HEK293 (cell line): ENCODE measurements around the gene PARD3B.

Source experiments
- CTCF ChIA-PET: fragments of 350-600 bp; formaldehyde crosslinking; extraction: SDS; loops from one replicate; lab custom pipeline; 2021; ENCODE audit warnings: antibody characterized with exemption; lab: Yijun Ruan, JAX
- POLR2A ChIA-PET: fragments of 300-600 bp; formaldehyde crosslinking; extraction: SDS; loops from one replicate; lab custom pipeline; 2020; ENCODE audit warnings: antibody characterized with exemption, inconsistent platforms; lab: Yijun Ruan, JAX
- H3K27ac ChIP-seq: fragments of 200-500 bp; sonication (Bioruptor generic); 2 replicates; pipeline ENCODE4 v1.5.1; 2014; ENCODE audit warnings: low read depth, low read length, control low read depth, inconsistent platforms; ENCODE audit errors: extremely low read depth
- H3K36me3 ChIP-seq, 2 experiments: fragments of 200-500 bp in 1 of 2; sonication (Bioruptor generic) in 1 of 2; 1 replicate in 1 of 2; 2 replicates in 1 of 2; pipeline ENCODE4 v1.5.1; 2014 to 2017; ENCODE audit warnings: inconsistent platforms in 2 of 2, low read length in 2 of 2; ENCODE audit not compliant: control insufficient read depth in 2 of 2, insufficient read depth in 1 of 2
- H3K4me1 ChIP-seq: fragments of 200-500 bp; sonication (Bioruptor generic); 2 replicates; pipeline ENCODE4 v1.5.1; 2014; ENCODE audit warnings: mild to moderate bottlenecking, low read length, inconsistent platforms; ENCODE audit not compliant: control insufficient read depth, insufficient read depth
- H3K4me3 ChIP-seq: 2 replicates; pipeline ENCODE4 v1.5.1; 2011; ENCODE audit warnings: low read depth, mild to moderate bottlenecking, control low read depth, low read length, moderate library complexity
- H3K9me3 ChIP-seq: fragments of 200-500 bp; sonication (Bioruptor generic); 2 replicates; pipeline ENCODE4 v1.5.1; 2014; ENCODE audit warnings: low read depth, low read length, inconsistent platforms; ENCODE audit not compliant: control insufficient read depth, insufficient read depth
- BCL11A ChIP-seq: fragments of 450-650 bp; formaldehyde crosslinking; IDR thresholded peaks from 2 replicates; pipeline ENCODE4 v1.5.1; 2016; ENCODE audit warnings: low read depth, missing biosample characterization, missing genetic modification characterization
- KLF8 ChIP-seq: fragments of 450-650 bp; formaldehyde crosslinking; IDR thresholded peaks from 2 replicates; pipeline ENCODE4 v1.5.1; 2016; ENCODE audit warnings: missing biosample characterization, missing genetic modification characterization
- SALL2 ChIP-seq: fragments of 450-650 bp; formaldehyde crosslinking; IDR thresholded peaks from 2 replicates; pipeline ENCODE4 v1.5.0; 2017; ENCODE audit warnings: missing biosample characterization, mild to moderate bottlenecking, missing genetic modification characterization, borderline replicate concordance
- SCRT2 ChIP-seq: fragments of 450-650 bp; formaldehyde crosslinking; IDR thresholded peaks from 2 replicates; pipeline ENCODE4 v1.5.1; 2016; ENCODE audit warnings: missing biosample characterization, missing genetic modification characterization
- SETDB1 ChIP-seq: IDR thresholded peaks from one replicate; pipeline ENCODE4 v1.6.1; 2017; ENCODE audit warnings: mild to moderate bottlenecking, low read length, moderate library complexity, mixed read lengths; ENCODE audit not compliant: insufficient read length
- SP3 ChIP-seq: fragments of 450-650 bp; formaldehyde crosslinking; IDR thresholded peaks from 2 replicates; pipeline ENCODE4 v1.5.1; 2016; ENCODE audit warnings: missing biosample characterization, missing genetic modification characterization
- ZNF112 ChIP-seq: fragments of 450-650 bp; formaldehyde crosslinking; IDR thresholded peaks from 2 replicates; pipeline ENCODE4 v1.5.0; 2017; ENCODE audit warnings: missing biosample characterization, missing genetic modification characterization
- ZNF211 ChIP-seq: fragments of 450-650 bp; formaldehyde crosslinking; IDR thresholded peaks from 2 replicates; pipeline ENCODE4 v1.5.1; 2016; ENCODE audit warnings: low read depth, missing biosample characterization, missing genetic modification characterization
- ZNF391 ChIP-seq: fragments of 450-650 bp; formaldehyde crosslinking; IDR thresholded peaks from 2 replicates; pipeline ENCODE4 v1.5.1; 2016; ENCODE audit warnings: low read depth, missing biosample characterization, missing genetic modification characterization, borderline replicate concordance
- ZNF433 ChIP-seq: fragments of 450-650 bp; formaldehyde crosslinking; IDR thresholded peaks from 2 replicates; pipeline ENCODE4 v1.5.1; 2016; ENCODE audit warnings: missing biosample characterization, missing genetic modification characterization, low read depth
- ZNF501 ChIP-seq: fragments of 450-650 bp; formaldehyde crosslinking; IDR thresholded peaks from 2 replicates; pipeline ENCODE4 v1.5.1; 2016; ENCODE audit warnings: missing biosample characterization, missing genetic modification characterization
- ZNF530 ChIP-seq: fragments of 450-650 bp; formaldehyde crosslinking; IDR thresholded peaks from 2 replicates; pipeline ENCODE4 v1.5.1; 2016; ENCODE audit warnings: low read depth, missing biosample characterization, missing genetic modification characterization
- ZNF548 ChIP-seq: fragments of 450-650 bp; formaldehyde crosslinking; IDR thresholded peaks from 2 replicates; pipeline ENCODE4 v1.5.1; 2016; ENCODE audit warnings: missing biosample characterization, missing genetic modification characterization
- ZNF561 ChIP-seq: fragments of 450-650 bp; IDR thresholded peaks from 2 replicates; pipeline ENCODE4 v1.5.1; 2018; ENCODE audit warnings: missing biosample characterization, missing genetic modification characterization, borderline replicate concordance
- ZNF571 ChIP-seq: fragments of 450-650 bp; formaldehyde crosslinking; IDR thresholded peaks from 2 replicates; pipeline ENCODE4 v1.5.0; 2017; ENCODE audit warnings: missing biosample characterization, missing genetic modification characterization
- ZNF76 ChIP-seq: fragments of 450-650 bp; formaldehyde crosslinking; IDR thresholded peaks from 2 replicates; pipeline ENCODE4; 2016; ENCODE audit warnings: low read depth, missing biosample characterization, missing genetic modification characterization, borderline replicate concordance
- ZSCAN23 ChIP-seq: fragments of 450-650 bp; formaldehyde crosslinking; IDR thresholded peaks from 2 replicates; pipeline ENCODE4 v1.5.1; 2016; ENCODE audit warnings: missing biosample characterization, missing genetic modification characterization
- ZSCAN30 ChIP-seq: fragments of 450-650 bp; IDR thresholded peaks from 2 replicates; pipeline ENCODE4 v1.5.1; 2018; ENCODE audit warnings: missing biosample characterization, mild to moderate bottlenecking, missing genetic modification characterization, moderate library complexity
- ZXDB ChIP-seq: fragments of 450-650 bp; formaldehyde crosslinking; IDR thresholded peaks from 2 replicates; pipeline ENCODE4 v1.5.1; 2016; ENCODE audit warnings: missing biosample characterization, missing genetic modification characterization
- TF ChIP-seq, protein P1 (sequence below): fragments of 450-650 bp; formaldehyde crosslinking; IDR thresholded peaks from 2 replicates; pipeline ENCODE4 v1.5.0; 2017; ENCODE audit warnings: missing biosample characterization, missing genetic modification characterization, borderline replicate concordance
- TF ChIP-seq, protein P2 (sequence below): fragments of 450-650 bp; formaldehyde crosslinking; IDR thresholded peaks from 2 replicates; pipeline ENCODE4 v1.5.1; 2016; ENCODE audit warnings: missing biosample characterization, missing genetic modification characterization
- TF ChIP-seq, protein P3 (sequence below): fragments of 450-650 bp; formaldehyde crosslinking; IDR thresholded peaks from 2 replicates; pipeline ENCODE4 v1.5.1; 2017; ENCODE audit warnings: missing biosample characterization, missing genetic modification characterization
- TF ChIP-seq, protein P4 (sequence below): fragments of 450-650 bp; formaldehyde crosslinking; IDR thresholded peaks from 2 replicates; pipeline ENCODE4 v1.5.1; 2017; ENCODE audit warnings: missing biosample characterization, missing genetic modification characterization

PARD3B gene

DNA sequence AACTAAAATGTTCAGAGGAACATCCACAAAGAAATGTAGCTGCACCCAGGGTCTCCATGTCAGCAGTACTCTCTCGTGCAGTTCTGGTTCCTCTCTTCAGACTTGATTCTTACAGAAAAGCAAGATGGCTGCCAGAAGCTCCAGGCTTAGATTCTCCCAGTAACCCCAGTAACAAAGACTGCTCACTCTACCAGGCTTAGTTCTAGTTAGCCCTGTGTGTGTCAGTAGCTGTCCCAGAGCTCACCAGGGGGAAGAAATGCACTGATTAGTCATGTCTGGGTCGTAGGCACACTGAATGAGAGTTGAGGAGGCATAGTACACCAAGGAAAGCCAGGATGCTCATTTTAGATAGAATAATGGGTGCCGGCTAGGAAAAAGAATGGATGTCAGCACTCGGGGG, 742.0 kb downstream of the PARD3B start:
- Histone ChIP-seq H3K36me3 (no peaks in the 10 kb centered on the region), H3K9me3 (no peaks in the 10 kb centered on the region), H3K4me3 (no peak overlapping the region), H3K4me1 (peaks cover 5% of the 10 kb centered on the region), H3K27ac (no peak overlapping the region)
- POLR2A ChIA-PET: no interaction called here
- TF ChIP-seq SALL2 (tag by site-specific recombination): no peak
- no peak for TF ChIP-seq ZNF561 (tag by site-specific recombination)
- TF ChIP-seq ZNF501 (tag by site-specific recombination): no peak
- TF ChIP-seq ZNF76: no peak
- TF ChIP-seq ZNF391 (tag by site-specific recombination): no peak
- no peak for TF ChIP-seq ZNF548 (tag by site-specific recombination)
- TF ChIP-seq, protein P1, sequence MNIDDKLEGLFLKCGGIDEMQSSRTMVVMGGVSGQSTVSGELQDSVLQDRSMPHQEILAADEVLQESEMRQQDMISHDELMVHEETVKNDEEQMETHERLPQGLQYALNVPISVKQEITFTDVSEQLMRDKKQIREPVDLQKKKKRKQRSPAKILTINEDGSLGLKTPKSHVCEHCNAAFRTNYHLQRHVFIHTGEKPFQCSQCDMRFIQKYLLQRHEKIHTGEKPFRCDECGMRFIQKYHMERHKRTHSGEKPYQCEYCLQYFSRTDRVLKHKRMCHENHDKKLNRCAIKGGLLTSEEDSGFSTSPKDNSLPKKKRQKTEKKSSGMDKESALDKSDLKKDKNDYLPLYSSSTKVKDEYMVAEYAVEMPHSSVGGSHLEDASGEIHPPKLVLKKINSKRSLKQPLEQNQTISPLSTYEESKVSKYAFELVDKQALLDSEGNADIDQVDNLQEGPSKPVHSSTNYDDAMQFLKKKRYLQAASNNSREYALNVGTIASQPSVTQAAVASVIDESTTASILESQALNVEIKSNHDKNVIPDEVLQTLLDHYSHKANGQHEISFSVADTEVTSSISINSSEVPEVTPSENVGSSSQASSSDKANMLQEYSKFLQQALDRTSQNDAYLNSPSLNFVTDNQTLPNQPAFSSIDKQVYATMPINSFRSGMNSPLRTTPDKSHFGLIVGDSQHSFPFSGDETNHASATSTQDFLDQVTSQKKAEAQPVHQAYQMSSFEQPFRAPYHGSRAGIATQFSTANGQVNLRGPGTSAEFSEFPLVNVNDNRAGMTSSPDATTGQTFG (tag by site-specific recombination): no peak
- TF ChIP-seq ZXDB: no peak
- TF ChIP-seq ZNF433 (tag by site-specific recombination): no peak
- no peak for TF ChIP-seq SETDB1
- TF ChIP-seq KLF8 (tag by site-specific recombination): no peak
- no peak for TF ChIP-seq ZSCAN23
- TF ChIP-seq ZNF211 (tag by site-specific recombination): no peak
- TF ChIP-seq, protein P2, sequence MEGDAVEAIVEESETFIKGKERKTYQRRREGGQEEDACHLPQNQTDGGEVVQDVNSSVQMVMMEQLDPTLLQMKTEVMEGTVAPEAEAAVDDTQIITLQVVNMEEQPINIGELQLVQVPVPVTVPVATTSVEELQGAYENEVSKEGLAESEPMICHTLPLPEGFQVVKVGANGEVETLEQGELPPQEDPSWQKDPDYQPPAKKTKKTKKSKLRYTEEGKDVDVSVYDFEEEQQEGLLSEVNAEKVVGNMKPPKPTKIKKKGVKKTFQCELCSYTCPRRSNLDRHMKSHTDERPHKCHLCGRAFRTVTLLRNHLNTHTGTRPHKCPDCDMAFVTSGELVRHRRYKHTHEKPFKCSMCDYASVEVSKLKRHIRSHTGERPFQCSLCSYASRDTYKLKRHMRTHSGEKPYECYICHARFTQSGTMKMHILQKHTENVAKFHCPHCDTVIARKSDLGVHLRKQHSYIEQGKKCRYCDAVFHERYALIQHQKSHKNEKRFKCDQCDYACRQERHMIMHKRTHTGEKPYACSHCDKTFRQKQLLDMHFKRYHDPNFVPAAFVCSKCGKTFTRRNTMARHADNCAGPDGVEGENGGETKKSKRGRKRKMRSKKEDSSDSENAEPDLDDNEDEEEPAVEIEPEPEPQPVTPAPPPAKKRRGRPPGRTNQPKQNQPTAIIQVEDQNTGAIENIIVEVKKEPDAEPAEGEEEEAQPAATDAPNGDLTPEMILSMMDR (tag by site-specific recombination): no peak
- TF ChIP-seq SCRT2 (tag by site-specific recombination): no peak
- TF ChIP-seq, protein P3, sequence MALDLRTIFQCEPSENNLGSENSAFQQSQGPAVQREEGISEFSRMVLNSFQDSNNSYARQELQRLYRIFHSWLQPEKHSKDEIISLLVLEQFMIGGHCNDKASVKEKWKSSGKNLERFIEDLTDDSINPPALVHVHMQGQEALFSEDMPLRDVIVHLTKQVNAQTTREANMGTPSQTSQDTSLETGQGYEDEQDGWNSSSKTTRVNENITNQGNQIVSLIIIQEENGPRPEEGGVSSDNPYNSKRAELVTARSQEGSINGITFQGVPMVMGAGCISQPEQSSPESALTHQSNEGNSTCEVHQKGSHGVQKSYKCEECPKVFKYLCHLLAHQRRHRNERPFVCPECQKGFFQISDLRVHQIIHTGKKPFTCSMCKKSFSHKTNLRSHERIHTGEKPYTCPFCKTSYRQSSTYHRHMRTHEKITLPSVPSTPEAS (tag by site-specific recombination): no peak
- no peak for TF ChIP-seq ZSCAN30 (tag by site-specific recombination)
- TF ChIP-seq, protein P4, sequence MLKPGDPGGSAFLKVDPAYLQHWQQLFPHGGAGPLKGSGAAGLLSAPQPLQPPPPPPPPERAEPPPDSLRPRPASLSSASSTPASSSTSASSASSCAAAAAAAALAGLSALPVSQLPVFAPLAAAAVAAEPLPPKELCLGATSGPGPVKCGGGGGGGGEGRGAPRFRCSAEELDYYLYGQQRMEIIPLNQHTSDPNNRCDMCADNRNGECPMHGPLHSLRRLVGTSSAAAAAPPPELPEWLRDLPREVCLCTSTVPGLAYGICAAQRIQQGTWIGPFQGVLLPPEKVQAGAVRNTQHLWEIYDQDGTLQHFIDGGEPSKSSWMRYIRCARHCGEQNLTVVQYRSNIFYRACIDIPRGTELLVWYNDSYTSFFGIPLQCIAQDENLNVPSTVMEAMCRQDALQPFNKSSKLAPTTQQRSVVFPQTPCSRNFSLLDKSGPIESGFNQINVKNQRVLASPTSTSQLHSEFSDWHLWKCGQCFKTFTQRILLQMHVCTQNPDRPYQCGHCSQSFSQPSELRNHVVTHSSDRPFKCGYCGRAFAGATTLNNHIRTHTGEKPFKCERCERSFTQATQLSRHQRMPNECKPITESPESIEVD (tag by site-specific recombination): no peak
- no peak for TF ChIP-seq ZNF571 (tag by site-specific recombination)
- TF ChIP-seq, all 188 proteins: peak for 0
- CTCF ChIA-PET: no interaction called here

DNA sequence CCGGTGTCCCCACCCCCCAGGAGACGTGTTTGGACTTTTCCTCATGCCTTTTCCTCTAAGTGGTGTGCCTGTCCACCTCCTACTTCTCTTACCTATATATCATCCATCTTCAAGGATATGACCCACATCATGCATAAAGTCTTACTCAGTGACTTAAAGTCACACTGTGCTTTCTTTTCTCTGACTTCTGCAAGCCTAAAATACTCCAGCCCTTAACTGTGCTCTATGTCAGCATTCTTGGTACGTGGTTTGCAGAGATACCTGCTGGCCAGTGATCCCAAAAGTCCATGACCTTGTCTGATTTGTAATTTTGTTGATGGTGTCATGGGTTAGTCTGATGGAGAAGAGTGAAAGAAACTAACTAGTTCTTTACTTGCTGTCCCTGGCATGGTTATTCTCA, 743.4 kb downstream of the PARD3B start:
- CTCF ChIA-PET: interaction anchor here (0.6 kb wide), 1 partner anchor 584 kb away, joined by 5 read pairs; no protein-coding TSS in a partner anchor
- no peak overlapping the region for H3K27ac ChIP-seq

More for the DNA sequence above, 743.4 kb downstream of the PARD3B start:
- Histone ChIP-seq H3K4me3 (no peak overlapping the region), H3K4me1 (peaks cover 5% of the 10 kb centered on the region; the same call in 1 of the 2 replicates), H3K36me3 (no peaks in the 10 kb centered on the region), H3K9me3 (no peaks in the 10 kb centered on the region)
- TF ChIP-seq ZNF112 (tag by site-specific recombination) (no peak), ZNF530 (tag by site-specific recombination) (no peak), SETDB1 (no peak), BCL11A (tag by site-specific recombination) (no peak), SP3 (tag by site-specific recombination) (no peak)
- POLR2A ChIA-PET: no interaction called here
